Kidney epithelial cell (primary cell): ENCODE results near the gene C16orf96. TPM values are rescaled to one million over a fixed set of nuclear protein-coding genes. Genes with fewer than 3 reads are reported as not detected.

Source experiments
- DNase-seq: peaks from one replicate; pipeline ENCODE4 v3.0.0-alpha.2; 2010; ENCODE audit warnings: low read depth
- H3K27me3 ChIP-seq: 2 replicates; pipeline ENCODE4 v1.6.0; 2011; ENCODE audit warnings: low read length; ENCODE audit not compliant: control insufficient read depth, insufficient read depth
- H3K36me3 ChIP-seq: 2 replicates; pipeline ENCODE4 v1.5.1; 2011; ENCODE audit warnings: low read length; ENCODE audit not compliant: control insufficient read depth, insufficient read depth
- H3K4me3 ChIP-seq: 2 replicates; pipeline ENCODE4 v1.5.1; 2011; ENCODE audit warnings: low read depth, mild to moderate bottlenecking, control low read depth, low read length
- CTCF ChIP-seq: IDR thresholded peaks from 2 replicates; pipeline ENCODE4 v1.5.1; 2011; ENCODE audit warnings: mild to moderate bottlenecking, moderate library complexity, low read length, control low read depth, inconsistent platforms; ENCODE audit not compliant: insufficient read depth, poor library complexity, severe bottlenecking
- total RNA-seq: library from RNA; depleted of rRNA; stranded (reverse); fragments of >200 nt; gene quantifications from 2 replicates; pipeline ENCODE4 v1.2.3, GENCODE V29; 2015

The C16orf96 gene
- total RNA-seq, 1 donor from 2014 or later = not detected

DNA sequence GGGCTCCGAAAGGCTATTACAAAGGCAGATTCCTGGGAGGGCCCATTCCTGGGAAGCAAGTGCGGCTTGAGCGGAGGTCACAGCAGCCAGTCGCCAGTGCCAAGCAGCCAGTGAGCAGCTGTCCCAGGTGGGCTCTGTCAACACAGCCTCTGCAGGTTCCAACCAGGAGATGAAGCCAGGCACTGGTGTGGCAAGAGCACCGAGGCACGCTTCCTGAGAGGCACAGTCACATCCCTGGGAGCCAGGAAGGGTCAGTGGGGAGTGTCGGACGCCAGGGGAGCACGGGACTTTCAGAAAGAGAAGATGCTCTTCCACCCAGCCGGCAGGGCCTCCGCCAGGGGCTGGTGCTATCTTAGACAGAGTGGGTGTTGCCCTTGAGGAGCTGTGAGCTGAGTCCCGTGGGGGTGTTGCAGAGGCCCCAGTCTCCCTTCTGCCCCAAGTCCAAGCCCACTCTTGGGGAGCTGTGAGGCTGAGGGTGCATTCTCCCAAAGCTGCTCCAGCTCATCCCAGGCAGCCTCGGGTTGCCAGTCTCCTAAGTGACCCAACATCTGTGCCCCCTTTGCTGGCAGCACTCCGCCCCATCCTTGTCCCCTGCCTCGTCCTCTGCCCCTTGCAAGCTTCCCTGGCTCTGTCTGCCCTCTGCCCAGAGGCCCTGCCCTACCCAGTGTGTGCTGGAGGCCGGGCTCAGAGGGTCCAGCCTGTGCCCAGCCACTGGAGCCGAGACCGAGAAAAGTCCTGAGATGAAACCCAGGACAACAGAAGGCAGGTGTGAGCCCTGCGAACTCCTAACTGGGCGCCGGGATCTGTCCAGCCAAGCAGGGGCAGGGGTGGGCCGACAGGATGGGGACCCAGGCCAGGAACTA lies 51.9 kb downstream of the C16orf96 start:
- TF ChIP-seq CTCF = no peak
- Histone ChIP-seq H3K27me3 (peaks cover 5% of the 10 kb centered on the region), H3K4me3 (no peak overlapping the region), H3K36me3 (no peaks in the 10 kb centered on the region)
- no peak for DNase-seq

DNA sequence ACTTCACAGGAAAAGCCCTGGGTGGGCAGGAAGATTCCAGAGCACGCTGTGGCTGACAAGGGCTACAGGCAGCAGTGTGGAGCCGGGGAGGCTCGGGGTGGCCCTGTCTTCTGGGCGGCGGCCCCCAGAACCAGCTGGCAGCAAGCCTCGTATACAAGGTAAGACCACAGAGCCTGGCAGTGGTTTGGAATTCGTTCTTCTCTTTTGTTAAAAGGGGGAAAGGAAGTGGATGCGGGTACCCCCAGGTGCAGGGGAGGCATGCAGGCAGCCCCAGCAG lies 52.5 kb downstream of the C16orf96 start:
- Histone ChIP-seq H3K4me3 (no peak overlapping the region), H3K36me3 (no peaks in the 10 kb centered on the region), H3K27me3 (peaks cover 2% of the 10 kb centered on the region)
- no peak for DNase-seq
- TF ChIP-seq CTCF = no peak

DNA sequence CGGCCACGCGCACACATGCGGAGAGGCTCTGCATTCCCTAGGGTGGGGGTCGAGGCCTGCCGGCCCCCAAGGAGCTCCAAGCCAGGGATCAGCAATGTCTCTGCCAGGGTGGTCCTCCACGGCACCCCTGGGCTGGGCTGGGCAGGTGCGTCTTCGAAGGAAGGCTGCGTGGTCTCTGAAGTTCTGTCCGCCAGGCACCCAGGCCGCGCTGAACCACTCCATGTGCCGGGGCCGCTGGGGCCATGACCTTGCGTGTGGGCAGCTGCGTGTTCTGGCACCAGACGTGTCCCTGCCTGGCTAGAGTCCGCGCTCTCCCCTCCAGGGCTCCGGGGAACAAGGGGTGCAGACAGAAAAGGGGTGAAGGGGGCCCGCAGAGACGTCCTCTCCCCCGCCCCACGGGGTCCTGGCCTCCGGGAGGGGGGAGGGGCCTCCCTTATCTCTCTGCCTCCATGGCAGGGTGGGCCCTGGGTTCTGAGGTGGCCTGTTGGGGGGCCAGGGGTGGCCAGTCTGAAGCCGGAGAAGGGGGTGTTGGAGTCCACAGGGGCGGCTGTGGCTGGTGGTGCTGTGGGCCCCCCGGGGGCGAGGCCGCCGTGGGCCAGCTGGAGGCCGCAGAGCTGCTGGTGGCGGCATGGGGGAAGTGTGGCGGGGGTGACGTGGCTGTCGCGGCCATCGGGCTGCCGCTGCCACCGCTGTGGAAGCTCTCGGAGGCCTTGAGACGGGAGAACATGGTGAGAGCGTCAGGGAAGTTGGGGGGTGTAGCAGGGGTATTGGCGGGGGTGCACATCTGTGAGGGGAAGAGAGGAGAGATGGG lies 53.3 kb downstream of the C16orf96 start:
- Histone ChIP-seq H3K4me3 (no peak overlapping the region), H3K27me3 (no peaks in the 10 kb centered on the region), H3K36me3 (no peaks in the 10 kb centered on the region)
- TF ChIP-seq CTCF = no peak
- no peak for DNase-seq

DNA sequence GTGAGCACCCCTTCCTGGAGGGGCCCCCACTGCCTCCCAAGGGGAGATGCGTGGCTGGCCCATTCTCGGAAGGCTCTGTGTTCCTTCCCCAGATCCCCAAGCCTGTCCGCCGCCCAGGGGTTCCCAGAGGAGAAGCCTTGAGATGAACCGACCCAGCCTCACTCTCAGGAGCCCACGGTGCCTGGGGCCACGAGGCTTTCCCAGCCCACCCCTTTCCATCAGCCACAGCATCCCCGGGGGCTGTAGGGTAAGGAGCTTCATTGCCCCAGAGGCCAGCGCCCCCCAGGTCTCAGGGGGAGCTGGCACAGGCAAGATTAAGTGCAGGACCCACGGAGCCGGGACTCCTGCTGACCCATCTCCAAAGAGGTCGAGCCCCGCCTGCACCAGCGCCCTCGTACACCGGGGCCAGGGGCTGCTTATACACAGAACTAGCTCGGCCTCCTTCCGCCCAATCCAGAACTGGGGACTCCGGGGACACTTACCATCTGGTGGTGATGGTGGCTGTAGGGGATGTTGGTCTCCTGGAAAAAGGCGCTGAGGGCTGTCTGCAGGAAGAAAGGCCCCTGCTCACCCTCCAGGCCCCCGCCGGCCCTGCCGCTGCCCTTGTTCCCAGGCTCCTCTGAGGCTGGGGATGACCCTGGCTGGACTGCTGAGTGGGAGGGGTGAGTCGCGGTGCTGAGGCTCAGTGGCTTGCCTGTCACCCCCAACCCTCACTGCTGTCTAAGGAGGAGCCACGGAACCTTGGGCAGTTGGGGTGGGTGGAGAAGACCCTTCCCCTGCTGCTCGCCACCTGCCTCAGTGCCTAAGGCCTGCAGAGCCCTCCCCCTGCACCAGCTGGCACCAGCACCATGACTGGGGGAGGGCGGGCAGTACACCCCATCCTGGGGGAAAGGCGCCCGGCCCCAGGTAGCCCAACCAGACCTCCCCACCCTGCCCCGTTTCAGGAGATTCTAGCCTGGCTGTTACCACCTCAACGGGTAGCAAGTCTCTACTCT lies 54.2 kb downstream of the C16orf96 start:
- TF ChIP-seq CTCF = no peak
- no peaks in the 10 kb centered on the region for H3K27me3 ChIP-seq
- H3K36me3 ChIP-seq = no peaks in the 10 kb centered on the region
- no peak for DNase-seq
- no peak overlapping the region for H3K4me3 ChIP-seq

DNA sequence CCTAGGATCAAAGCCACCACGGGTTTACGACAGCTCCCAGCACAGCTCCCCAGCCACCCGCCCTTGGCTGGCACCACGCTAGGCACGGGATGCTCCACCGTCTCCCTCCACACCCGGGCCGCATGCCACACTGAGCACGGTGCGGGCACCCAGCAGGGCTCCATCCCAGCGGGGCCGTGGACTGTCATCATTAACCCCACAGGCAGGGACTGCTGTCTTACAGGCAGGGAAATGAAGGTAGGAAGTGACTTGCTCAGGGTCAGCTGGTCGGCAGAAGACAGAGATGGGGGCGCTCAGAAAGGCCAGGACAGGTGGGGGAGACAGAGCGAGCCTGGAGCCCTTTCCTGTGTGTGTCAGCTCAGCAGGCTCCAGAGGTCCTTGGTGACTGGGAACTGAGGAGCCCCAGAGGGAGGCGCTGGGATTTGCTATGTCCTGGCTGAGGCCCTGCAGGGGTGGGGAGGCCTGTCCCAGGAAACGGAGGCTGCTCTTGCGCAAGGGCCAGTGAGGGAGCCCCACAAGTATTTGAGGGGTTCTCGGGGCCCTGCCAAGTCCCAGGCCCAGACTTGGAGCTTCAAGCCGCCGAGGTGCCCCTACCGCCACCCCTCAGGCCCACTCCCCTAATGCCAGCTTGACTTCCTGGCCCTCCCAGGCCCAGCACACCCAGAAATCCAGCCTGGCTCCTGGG lies 55.3 kb downstream of the C16orf96 start:
- Histone ChIP-seq H3K27me3 (no peaks in the 10 kb centered on the region), H3K4me3 (no peak overlapping the region), H3K36me3 (no peaks in the 10 kb centered on the region)
- no peak for TF ChIP-seq CTCF
- DNase-seq = no peak
